CD8-positive, alpha-beta memory T cell (primary cell): ENCODE results near the gene IFNA5. TPM values are rescaled to one million over a fixed set of nuclear protein-coding genes. Genes with fewer than 3 reads are reported as not detected.

Source experiments
- CTCF ChIA-PET: fragments of 350-600 bp; sonication (Branson Sonifier 250); formaldehyde crosslinking; loops from one replicate; lab custom pipeline; 2021; ENCODE audit warnings: antibody characterized with exemption; lab: Charles Lee
- POLR2A ChIA-PET: fragments of 350-600 bp; sonication (Branson Sonifier 250); formaldehyde crosslinking; loops from one replicate; lab custom pipeline; 2021; ENCODE audit warnings: antibody characterized with exemption; lab: Charles Lee
- DNase-seq, 5 donors: peaks; one replicate each; pipeline versions ENCODE4 v3.0.0 to v3.0.0-alpha.2; 2020 to 2022; ENCODE audit warnings: mixed read lengths in 1 of 5
- H3K27ac ChIP-seq: one replicate; pipeline ENCODE4 v1.7.0; 2013; ENCODE audit warnings: low read depth, mild to moderate bottlenecking, low read length, moderate library complexity
- H3K27me3 ChIP-seq: 2 replicates; pipeline ENCODE4 v1.7.0; 2013; ENCODE audit warnings: low read length, mild to moderate bottlenecking; ENCODE audit not compliant: insufficient read depth, poor library complexity, severe bottlenecking
- H3K36me3 ChIP-seq: 2 replicates; pipeline ENCODE4 v1.7.0; 2013; ENCODE audit warnings: mild to moderate bottlenecking, low read length, moderate library complexity; ENCODE audit not compliant: insufficient read depth
- H3K4me1 ChIP-seq: 2 replicates; pipeline ENCODE4 v1.7.0; 2013; ENCODE audit warnings: mild to moderate bottlenecking, low read length, moderate library complexity; ENCODE audit not compliant: insufficient read depth
- H3K4me3 ChIP-seq: 2 replicates; pipeline ENCODE4 v1.7.0; 2013; ENCODE audit warnings: mild to moderate bottlenecking, low read length
- H3K9me3 ChIP-seq: 2 replicates; pipeline ENCODE4 v1.7.0; 2013; ENCODE audit warnings: mild to moderate bottlenecking, low read length
- H3K27ac Mint-ChIP-seq, 8 donors: one replicate each; pipeline ENCODE4 v1.8.0; 2020 to 2021; ENCODE audit warnings: mixed read lengths in 8 of 8, mild to moderate bottlenecking in 6 of 8, inconsistent platforms in 3 of 8, moderate library complexity in 3 of 8
- H3K27me3 Mint-ChIP-seq, 2 donors: one replicate each; pipeline ENCODE4 v1.8.0; 2020 to 2021; ENCODE audit warnings: mixed read lengths in 2 of 2, mild to moderate bottlenecking in 1 of 2, moderate library complexity in 1 of 2
- H3K36me3 Mint-ChIP-seq, 3 donors: one replicate each; pipeline ENCODE4 v1.8.0; 2020 to 2021; ENCODE audit warnings: mixed read lengths in 3 of 3, inconsistent platforms in 1 of 3, mild to moderate bottlenecking in 1 of 3
- H3K4me1 Mint-ChIP-seq, 3 donors: one replicate each; pipeline ENCODE4 v1.8.0; 2020 to 2021; ENCODE audit warnings: mixed read lengths in 3 of 3, inconsistent platforms in 1 of 3, mild to moderate bottlenecking in 1 of 3
- H3K4me3 Mint-ChIP-seq, 7 donors: one replicate each; pipeline ENCODE4 v1.8.0; 2020 to 2021; ENCODE audit warnings: mixed read lengths in 7 of 7, mild to moderate bottlenecking in 6 of 7, moderate library complexity in 4 of 7, inconsistent platforms in 2 of 7
- H3K9me3 Mint-ChIP-seq, 5 donors: one replicate each; pipeline ENCODE4 v1.8.0; 2020 to 2022; ENCODE audit warnings: mixed read lengths in 5 of 5, mild to moderate bottlenecking in 3 of 5, moderate library complexity in 2 of 5, inconsistent platforms in 1 of 5
- polyA plus RNA-seq: library from polyadenylated mRNA; unstranded; fragments of 300-500 nt; fragmentation: Illumina TruSeq; gene quantifications from one replicate; pipeline ENCODE4 v1.2.3, GENCODE V29; 2021
- total RNA-seq, 2 experiments: library from RNA; stranded (reverse); gene quantifications; one replicate each; pipeline ENCODE4 v1.2.3, GENCODE V29; 2021

Gene IFNA5
- not detected for total RNA-seq
- polyA plus RNA-seq: not detected

DNA sequence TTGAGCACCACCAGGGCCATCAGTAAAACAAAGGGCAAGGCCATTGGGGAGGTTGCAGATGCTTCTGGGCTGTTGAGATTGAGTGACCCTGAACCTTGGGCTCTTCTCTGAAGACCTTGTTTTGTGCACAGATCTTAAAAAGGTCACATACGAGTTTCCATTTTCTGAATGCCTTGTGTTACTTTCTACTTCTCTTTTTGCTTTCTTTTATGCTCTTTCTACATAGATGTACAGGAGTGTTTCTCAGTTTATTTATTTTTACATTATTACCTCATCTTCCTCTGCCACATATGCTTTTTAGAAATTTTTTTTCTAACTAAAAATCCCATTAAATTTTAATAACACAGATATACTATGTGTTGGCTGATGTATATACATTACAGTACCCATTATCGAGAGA, at the start of gene IFNA5:
TSS of gene IFNA5 (minus strand) at position 101 of the 400 bp plus-strand sequence. CDS start at position 44, 57 bp downstream.
- H3K27me3 ChIP-seq: no peaks in the 10 kb centered on the region
- Mint-ChIP-seq H3K27me3 (peaks cover 9 to 67% of the 10 kb centered on the region in 2 donors), H3K4me3 (no peak within 1 kb of the TSS), H3K27ac (no peak within 1 kb of the TSS), H3K9me3 (peaks cover 0 to 2% (median 0%) of the 10 kb centered on the region in 5 donors), H3K4me1 (no peaks in the 10 kb centered on the region), H3K36me3 (no peaks in the 10 kb centered on the region)
- no peak for DNase-seq
- H3K27ac ChIP-seq: no peak within 1 kb of the TSS
- H3K9me3 ChIP-seq: no peaks in the 10 kb centered on the region
- ChIA-PET POLR2A (no interaction called here), CTCF (no interaction called here)
- no peak within 1 kb of the TSS for H3K4me3 ChIP-seq
- no peaks in the 10 kb centered on the region for H3K4me1 ChIP-seq
- H3K36me3 ChIP-seq: no peaks in the 10 kb centered on the region

DNA sequence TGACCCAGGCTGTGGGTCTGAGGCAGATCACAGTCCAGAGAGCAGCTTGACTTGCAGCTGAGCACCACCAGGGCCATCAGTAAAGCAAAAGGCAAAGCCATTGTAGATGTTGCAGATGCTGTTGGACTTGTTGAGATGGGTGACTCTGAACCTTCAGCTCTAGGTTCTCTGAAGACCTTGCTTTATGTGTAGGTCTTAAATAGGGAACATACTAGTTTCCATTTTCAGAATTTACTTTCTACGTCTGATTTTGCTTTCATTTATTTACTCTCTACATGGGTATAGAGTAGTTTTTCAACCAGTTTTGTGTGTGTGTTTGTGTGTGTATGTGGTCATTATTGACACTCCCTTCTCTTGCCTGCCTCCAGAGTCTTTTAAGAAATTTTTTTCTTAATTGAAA, 45.7 kb upstream of the IFNA5 start, which contains the start of gene IFNA6:
TSS of gene IFNA6 (minus strand) at position 101 of the 400 bp plus-strand sequence. CDS start at position 101, 0 bp downstream.
- ChIA-PET CTCF (no interaction called here), POLR2A (no interaction called here)
- DNase-seq: no peak
- H3K27ac ChIP-seq: no peak within 1 kb of the TSS
- H3K36me3 ChIP-seq: no peaks in the 10 kb centered on the region
- no peaks in the 10 kb centered on the region for H3K4me1 ChIP-seq
- H3K27me3 ChIP-seq: no peaks in the 10 kb centered on the region
- Mint-ChIP-seq H3K36me3 (peaks cover 0 to 18% (median 0%) of the 10 kb centered on the region in 3 donors), H3K27ac (no peak within 1 kb of the TSS), H3K4me3 (no peak within 1 kb of the TSS), H3K9me3 (peaks cover 0 to 10% (median 6%) of the 10 kb centered on the region in 5 donors), H3K27me3 (peaks cover 17 to 60% of the 10 kb centered on the region in 2 donors), H3K4me1 (no peaks in the 10 kb centered on the region)
- no peaks in the 10 kb centered on the region for H3K9me3 ChIP-seq
- no peak within 1 kb of the TSS for H3K4me3 ChIP-seq

DNA sequence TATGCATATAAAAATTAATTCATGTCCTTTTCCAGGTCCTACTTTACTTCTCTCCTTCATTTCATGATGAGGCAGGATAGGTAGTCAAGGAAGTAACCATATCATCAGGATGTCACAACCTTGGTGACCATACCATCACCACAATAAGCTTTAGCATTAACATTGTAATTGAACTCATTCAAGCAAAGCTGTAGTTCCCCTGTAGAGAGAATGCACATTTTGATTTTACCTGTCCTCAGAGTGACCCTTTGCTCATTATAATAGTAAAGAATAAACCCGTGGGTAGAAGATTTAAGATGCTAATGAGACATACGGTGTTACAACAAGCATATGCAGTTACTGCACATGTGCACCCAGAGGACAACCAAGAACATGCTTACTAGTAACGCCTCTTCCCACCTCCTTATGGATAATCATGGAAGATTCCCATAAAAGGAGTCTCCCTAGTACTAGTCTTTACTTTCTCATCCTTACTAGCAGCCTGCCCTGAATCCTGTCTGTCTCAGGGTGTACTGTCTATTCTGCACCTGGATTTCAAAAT, 43.4 kb upstream of the IFNA5 start:
- peaks cover 23 to 65% of the 10 kb centered on the region in 2 donors for H3K27me3 Mint-ChIP-seq
- H3K27ac Mint-ChIP-seq: no peak overlapping the region
- peaks cover 0 to 6% (median 0%) of the 10 kb centered on the region in 3 donors for H3K36me3 Mint-ChIP-seq
- no peaks in the 10 kb centered on the region for H3K9me3 ChIP-seq
- DNase-seq: no peak
- no peaks in the 10 kb centered on the region for H3K36me3 ChIP-seq
- H3K4me3 ChIP-seq: no peak overlapping the region
- H3K27me3 ChIP-seq: no peaks in the 10 kb centered on the region
- no peaks in the 10 kb centered on the region for H3K4me1 Mint-ChIP-seq
- POLR2A ChIA-PET: no interaction called here
- no peak overlapping the region for H3K27ac ChIP-seq
- no peaks in the 10 kb centered on the region for H3K4me1 ChIP-seq
- H3K9me3 Mint-ChIP-seq: peaks cover 0 to 5% (median 2%) of the 10 kb centered on the region in 5 donors
- H3K4me3 Mint-ChIP-seq: no peak overlapping the region
- CTCF ChIA-PET: interaction anchor here (1.6 kb wide), 1 partner anchor 48 kb away, joined by 3 read pairs; no protein-coding TSS in a partner anchor

DNA sequence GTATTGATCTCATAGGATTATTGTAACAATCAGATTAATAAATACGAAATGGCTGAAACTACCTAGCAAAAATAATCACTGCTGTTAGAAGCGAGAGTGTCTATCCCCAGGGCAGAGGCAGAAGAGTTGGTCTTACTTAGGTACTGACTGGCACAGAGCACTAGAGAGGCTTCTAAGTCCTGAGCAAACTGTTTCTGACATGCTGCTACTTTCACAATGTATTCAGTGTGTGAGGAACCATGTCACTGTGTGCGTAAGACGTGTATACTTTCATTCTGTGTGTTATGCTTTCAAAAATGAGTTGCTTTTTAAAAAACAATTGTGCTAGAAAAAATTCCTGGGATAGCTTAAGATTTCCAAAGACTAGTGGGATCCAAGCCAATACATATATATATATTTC, 35.6 kb upstream of the IFNA5 start:
- peaks cover 17% of the 10 kb centered on the region for H3K27me3 ChIP-seq
- POLR2A ChIA-PET: no interaction called here
- CTCF ChIA-PET: interaction anchor here (1.2 to 2.3 kb wide), 2 partner anchors 55 to 448 kb away, joined by 3 to 7 read pairs; no protein-coding TSS in a partner anchor
- no peaks in the 10 kb centered on the region for H3K36me3 ChIP-seq
- Mint-ChIP-seq H3K4me1 (peaks cover 6 to 10% (median 10%) of the 10 kb centered on the region in 3 donors), H3K9me3 (peaks cover 0 to 6% (median 2%) of the 10 kb centered on the region in 5 donors), H3K27ac (no peak overlapping the region), H3K4me3 (no peak overlapping the region), H3K36me3 (peaks cover 0 to 7% (median 0%) of the 10 kb centered on the region in 3 donors), H3K27me3 (peaks cover 32 to 55% of the 10 kb centered on the region in 2 donors)
- H3K4me3 ChIP-seq: no peak overlapping the region
- DNase-seq: no peak
- H3K9me3 ChIP-seq: no peaks in the 10 kb centered on the region
- no peak overlapping the region for H3K27ac ChIP-seq
- H3K4me1 ChIP-seq: peaks cover 3% of the 10 kb centered on the region

DNA sequence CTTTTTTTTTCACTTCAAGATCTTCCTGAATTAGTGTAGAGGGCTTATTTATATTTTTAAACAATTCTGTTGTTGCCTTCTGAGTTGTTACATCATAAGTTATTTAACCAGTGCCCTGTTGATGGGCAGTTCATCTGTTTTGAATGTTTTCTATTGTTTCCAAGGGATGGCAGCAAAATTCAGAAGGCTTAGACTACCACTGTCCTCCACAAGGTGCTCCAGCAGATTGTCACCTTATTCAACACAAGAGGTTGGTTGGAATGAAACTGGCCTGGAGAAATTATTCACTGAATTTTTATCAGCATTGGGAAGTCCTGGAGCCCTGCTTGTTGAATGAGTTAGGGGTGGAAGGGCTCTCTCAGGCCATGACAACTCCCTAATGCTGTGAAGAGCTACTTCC, 31.3 kb upstream of the IFNA5 start:
- ChIA-PET CTCF (interaction anchor here (1.5 to 1.8 kb wide), 2 partner anchors 10 to 59 kb away, joined by 5 read pairs; no protein-coding TSS in a partner anchor), POLR2A (no interaction called here)
- Mint-ChIP-seq H3K36me3 (peaks cover 6 to 32% (median 6%) of the 10 kb centered on the region in 3 donors), H3K4me1 (peaks cover 40 to 48% (median 46%) of the 10 kb centered on the region in 3 donors), H3K4me3 (peak overlapping the region in 6 of 7 donors; percentile 75 to 99 (median 94)), H3K9me3 (peaks cover 0 to 5% (median 0%) of the 10 kb centered on the region in 5 donors), H3K27ac (peak overlapping the region in 7 of 8 donors; percentile 5 to 97 (median 63)), H3K27me3 (peaks cover 9 to 12% of the 10 kb centered on the region in 2 donors)
- Histone ChIP-seq H3K9me3 (no peaks in the 10 kb centered on the region), H3K4me3 (no peak overlapping the region), H3K36me3 (no peaks in the 10 kb centered on the region), H3K27me3 (peaks cover 8% of the 10 kb centered on the region), H3K4me1 (peaks cover 36% of the 10 kb centered on the region), H3K27ac (no peak overlapping the region)
- DNase-seq: no peak

DNA sequence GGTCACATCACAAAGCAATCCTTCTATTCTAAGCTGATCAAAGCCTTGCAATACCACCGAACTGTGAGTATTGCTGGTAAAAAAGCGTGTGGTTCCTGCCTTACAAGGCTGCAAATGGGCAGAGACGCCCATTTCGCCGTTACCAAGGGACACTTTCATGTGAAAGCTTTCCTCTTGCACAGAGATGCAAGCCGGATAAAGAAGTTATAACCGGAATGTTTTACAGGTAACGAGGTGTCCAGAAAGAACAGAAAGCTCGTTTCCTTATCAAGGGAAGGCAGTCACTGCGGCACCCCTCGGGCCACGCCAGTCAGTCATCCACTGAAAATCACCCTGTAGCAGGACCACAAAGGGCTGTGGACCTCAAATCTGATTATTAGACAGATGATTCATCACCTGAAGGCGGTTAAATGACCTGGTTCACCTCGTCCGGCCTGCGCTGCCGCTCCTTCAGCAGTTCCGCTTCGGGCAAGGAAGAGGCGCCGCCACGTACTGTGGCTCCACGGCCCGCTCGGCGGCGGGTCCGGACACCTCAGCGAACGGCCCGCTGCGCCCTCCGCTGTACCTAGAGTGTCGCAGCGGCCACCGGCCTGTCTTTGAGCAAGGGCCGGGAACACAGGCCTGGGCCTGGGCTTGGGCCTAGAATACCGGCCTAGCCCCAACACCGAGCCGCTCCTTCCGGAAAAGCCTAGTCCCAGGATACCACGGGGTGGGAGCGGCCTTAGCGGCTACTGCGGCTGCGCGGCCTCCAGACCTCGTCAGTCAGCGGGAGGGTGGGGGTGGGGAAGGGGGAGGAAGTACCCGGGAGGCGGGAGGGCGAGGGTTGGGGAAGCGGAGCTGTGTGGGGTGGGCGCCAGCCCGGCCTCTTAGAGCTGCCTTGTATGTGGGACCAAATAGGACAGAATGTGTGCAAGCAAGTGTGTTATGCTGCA, 29.9 kb upstream of the IFNA5 start, which contains the start of gene KLHL9:
TSS of gene KLHL9 (minus strand) at position 704 of the 932 bp plus-strand sequence. CDS start at position 159, 545 bp downstream.
- Mint-ChIP-seq H3K9me3 (peaks cover 0 to 5% (median 0%) of the 10 kb centered on the region in 5 donors), H3K36me3 (peaks cover 6 to 41% (median 6%) of the 10 kb centered on the region in 3 donors), H3K27ac (peak within 1 kb of the TSS; percentile 94 to 97 (median 96)), H3K4me1 (peaks cover 54 to 63% (median 61%) of the 10 kb centered on the region in 3 donors), H3K4me3 (peak within 1 kb of the TSS; percentile 92 to 99 (median 94)), H3K27me3 (peaks cover 6 to 8% of the 10 kb centered on the region in 2 donors)
- ChIA-PET CTCF (interaction anchor here (0.7 to 3.2 kb wide), 9 partner anchors 8 to 152 kb away, joined by 3 to 25 read pairs (median 3); no protein-coding TSS in a partner anchor), POLR2A (interaction anchor here (0.6 to 1.3 kb wide), 8 partner anchors 22 to 713 kb away, joined by 3 to 6 read pairs (median 3); partner anchors contain the start of gene MLLT3)
- DNase-seq: peak; percentile 81 to 92 (median 86)
- peak within 1 kb of the TSS; percentile 89 for H3K27ac ChIP-seq
- H3K9me3 ChIP-seq: no peaks in the 10 kb centered on the region
- peaks cover 5% of the 10 kb centered on the region for H3K27me3 ChIP-seq
- peak within 1 kb of the TSS; percentile 84 for H3K4me3 ChIP-seq
- H3K4me1 ChIP-seq: peaks cover 47% of the 10 kb centered on the region
- no peaks in the 10 kb centered on the region for H3K36me3 ChIP-seq

DNA sequence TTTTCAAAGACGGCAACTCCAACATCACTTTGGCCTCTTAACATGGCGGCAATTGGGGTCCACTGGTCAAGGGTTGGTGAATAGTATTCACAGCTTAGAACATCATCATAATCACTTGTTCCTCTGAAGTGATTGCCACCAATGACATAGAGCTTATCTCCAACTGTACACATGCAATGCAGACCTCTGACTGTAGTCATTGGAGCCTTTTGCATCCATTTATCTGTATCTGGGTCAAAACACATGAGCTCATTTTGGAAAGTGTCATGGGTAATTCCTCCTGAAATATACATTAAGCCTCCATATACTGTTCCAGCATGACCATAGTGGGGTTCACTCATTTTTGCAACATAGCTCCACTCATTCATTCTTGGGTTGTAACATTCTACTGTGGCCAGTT, 28.1 kb upstream of the IFNA5 start:
- ChIA-PET CTCF (interaction anchor here (0.9 to 3.2 kb wide), 3 partner anchors 10 to 65 kb away, joined by 3 to 25 read pairs (median 3); no protein-coding TSS in a partner anchor), POLR2A (no interaction called here)
- Mint-ChIP-seq H3K9me3 (peaks cover 0 to 5% (median 0%) of the 10 kb centered on the region in 5 donors), H3K27ac (peak overlapping the region; percentile 26 to 97 (median 84)), H3K27me3 (peaks cover 0 to 2% of the 10 kb centered on the region in 2 donors), H3K4me1 (peaks cover 63 to 78% (median 78%) of the 10 kb centered on the region in 3 donors), H3K36me3 (peaks cover 6 to 49% (median 6%) of the 10 kb centered on the region in 3 donors), H3K4me3 (peak overlapping the region; percentile 92 to 99 (median 94))
- peak overlapping the region; percentile 0 for H3K4me3 ChIP-seq
- no peaks in the 10 kb centered on the region for H3K36me3 ChIP-seq
- H3K4me1 ChIP-seq: peaks cover 49% of the 10 kb centered on the region
- no peaks in the 10 kb centered on the region for H3K27me3 ChIP-seq
- DNase-seq: no peak
- no peaks in the 10 kb centered on the region for H3K9me3 ChIP-seq
- no peak overlapping the region for H3K27ac ChIP-seq
